GM19043 (cell line): ENCODE data around the gene ARHGAP18.

Experiments used
- ATAC-seq: cut with Tn5 transposase; IDR thresholded peaks from one replicate; pipeline ENCODE4 v1.9.1; 2021; ENCODE audit warnings: low read depth; ENCODE audit not compliant: unreplicated experiment

The ARHGAP18 gene

DNA sequence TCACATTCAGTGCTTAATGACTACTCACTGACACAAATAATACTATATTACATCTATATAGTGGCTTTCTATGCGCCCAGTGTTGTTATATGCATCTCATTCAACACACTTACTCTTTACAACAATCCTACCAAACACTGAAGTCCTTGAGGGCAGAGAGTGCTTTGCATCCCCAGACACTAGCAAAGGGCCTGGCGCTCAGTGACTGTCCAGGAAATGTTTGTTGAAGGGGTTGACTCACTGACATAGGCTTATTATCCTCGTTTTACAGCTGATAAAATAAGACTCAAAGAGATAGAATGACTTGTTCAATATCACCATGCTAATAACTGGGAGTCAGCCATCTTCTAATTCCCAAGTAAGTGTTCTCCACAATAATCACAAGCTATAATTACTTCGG lies 163.3 kb downstream of the ARHGAP18 start:
- no peak for ATAC-seq

DNA sequence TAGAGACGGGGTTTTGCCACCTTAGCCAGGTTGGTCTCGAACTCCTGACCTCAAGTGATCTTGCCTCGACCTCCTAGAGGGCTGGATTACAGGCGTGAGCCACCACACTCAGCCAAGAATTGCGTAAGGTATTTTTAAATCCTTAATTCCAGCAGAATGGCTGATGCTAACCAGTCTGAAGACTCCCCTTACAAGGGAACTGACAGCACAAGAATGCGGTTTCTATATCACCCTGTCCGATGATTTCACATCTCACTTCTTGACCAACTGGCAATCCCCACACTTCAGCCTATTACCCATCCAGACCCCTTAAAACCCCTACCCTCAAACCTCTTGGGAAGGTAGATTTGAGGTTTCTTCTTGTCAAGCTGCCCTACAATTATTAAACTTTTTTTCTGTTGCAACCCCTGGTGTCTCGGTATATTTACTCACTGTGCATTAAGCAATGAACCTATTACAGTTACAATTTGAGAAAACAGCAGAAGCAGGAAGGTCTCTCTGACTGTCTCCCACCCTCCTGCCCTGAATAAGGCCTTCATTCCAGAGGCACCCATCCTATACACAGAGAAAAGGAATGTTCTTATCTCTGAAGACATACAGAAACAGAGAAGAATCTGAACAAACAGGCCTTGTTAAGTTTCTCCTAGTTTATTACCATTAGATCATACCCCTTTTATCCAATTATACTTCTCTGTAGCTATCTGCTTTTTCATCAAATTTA lies 164.9 kb downstream of the ARHGAP18 start:
- no peak for ATAC-seq

DNA sequence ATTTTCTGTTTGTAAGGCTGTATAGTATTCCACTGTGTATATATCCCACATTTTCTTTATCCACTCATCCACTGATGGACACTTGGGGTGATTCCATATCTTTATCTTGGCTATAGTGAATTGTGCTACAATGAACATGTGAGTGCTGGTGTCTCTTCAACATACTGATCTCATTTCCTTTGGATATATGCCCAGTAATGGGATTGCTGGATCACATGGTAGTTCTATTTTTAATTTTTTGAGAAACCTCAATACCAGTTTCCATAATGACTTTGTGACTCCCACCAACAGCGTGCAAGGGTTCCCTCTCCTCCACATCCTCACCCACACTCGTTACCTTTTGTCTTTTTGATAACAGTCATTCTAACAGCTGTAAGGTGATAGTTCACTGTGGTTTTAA lies 166.0 kb downstream of the ARHGAP18 start:
- no peak for ATAC-seq

DNA sequence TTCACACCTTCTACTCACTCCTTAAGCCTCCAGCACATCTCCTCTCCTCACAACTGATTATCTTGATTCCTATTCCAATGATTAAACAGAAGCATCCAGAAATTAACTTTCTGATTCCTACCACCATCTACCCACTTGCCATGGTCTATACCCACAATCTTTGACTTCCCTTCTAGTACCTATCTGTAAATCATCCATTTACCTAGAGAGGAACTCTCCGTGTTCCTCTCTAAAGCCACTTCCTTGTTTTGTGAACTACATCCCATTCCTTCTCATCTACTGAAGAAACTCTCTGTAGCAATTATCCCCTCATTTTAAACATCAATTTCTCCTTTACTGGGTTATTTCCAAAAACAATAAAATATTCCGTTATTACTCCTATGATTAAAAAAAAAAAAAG lies 167.3 kb downstream of the ARHGAP18 start:
- ATAC-seq: no peak

DNA sequence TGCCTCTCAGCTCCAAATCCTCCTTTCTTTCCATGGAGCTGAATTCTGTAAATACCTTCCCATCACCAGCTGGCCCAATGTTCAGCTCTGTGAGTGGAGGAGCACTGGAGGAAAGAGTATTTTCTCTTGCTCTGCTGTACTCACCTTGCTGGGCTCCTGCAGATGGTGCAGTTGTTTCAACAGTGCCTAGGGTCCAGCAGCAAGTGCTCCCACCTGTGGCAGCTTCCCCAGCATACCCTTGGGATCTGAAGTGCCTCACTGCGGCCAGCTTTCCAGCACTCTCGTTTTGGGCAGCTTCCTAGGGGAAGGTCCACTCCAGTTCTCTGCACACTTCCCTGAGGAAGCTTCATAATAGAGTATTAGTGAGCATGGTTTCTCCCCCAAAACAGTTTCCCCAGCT lies 170.9 kb downstream of the ARHGAP18 start:
- ATAC-seq: no peak

DNA sequence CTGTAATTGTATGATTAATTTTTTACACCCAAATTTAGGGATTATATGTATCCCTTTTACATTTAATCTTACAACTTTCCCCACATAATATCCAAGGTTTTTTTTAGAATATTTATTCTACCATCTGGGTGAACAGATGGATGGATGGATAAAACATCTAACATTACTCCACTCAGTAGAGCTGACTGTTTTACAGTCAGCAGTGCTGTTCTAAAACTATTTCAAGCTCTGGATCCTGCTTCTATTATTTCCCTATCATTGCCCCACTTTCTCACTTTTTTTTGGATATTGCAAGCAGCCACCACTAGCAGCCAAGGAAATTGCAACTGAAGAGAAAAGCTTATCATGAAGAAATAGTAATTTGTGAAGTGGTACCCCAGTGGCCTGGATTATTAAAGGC lies 173.7 kb downstream of the ARHGAP18 start:
- no peak for ATAC-seq

DNA sequence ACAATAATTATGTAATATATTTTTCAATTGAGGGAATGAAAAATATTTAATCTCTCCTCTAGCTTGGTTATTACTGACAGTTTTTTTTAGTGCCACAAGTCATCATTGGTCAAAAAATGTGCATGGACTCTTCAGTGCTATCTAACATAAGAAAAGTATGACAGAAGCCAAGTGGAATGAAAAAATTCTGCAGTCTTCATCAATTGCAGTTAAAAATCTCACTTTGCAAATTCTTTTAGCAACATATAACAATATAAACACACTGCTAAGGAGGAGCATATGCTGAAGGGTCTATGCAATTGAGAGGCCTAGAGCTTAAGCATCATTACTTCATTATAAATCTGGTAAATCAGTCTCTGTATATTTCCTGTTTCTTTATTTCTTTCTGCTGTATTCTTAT lies 175.1 kb downstream of the ARHGAP18 start:
- no peak for ATAC-seq
